AG04450 (cell line): ENCODE measurements around the gene POLR2J. TPM values are rescaled to one million over a fixed set of nuclear protein-coding genes. Genes with fewer than 3 reads are reported as not detected.

Source experiments
- CTCF ChIA-PET: fragments of 300-600, 350-600 bp; formaldehyde crosslinking; extraction: SDS; loops from one replicate; lab custom pipeline; 2022; ENCODE audit warnings: antibody characterized with exemption, inconsistent platforms; lab: Charles Lee
- POLR2A ChIA-PET: fragments of 350-600 bp; formaldehyde crosslinking; extraction: SDS; loops from one replicate; lab custom pipeline; 2021; ENCODE audit warnings: antibody characterized with exemption, inconsistent platforms; lab: Yijun Ruan, JAX
- DNase-seq: peaks from one replicate; pipeline ENCODE4 v3.0.0-alpha.2; 2011; ENCODE audit warnings: low read depth, low spot score
- H3K27ac ChIP-seq: one replicate; pipeline ENCODE4 v1.5.1; 2012; ENCODE audit warnings: low read depth, low read length, control low read depth
- H3K27me3 ChIP-seq: one replicate; pipeline ENCODE4 v1.6.0; 2012; ENCODE audit warnings: low read length; ENCODE audit not compliant: control insufficient read depth, insufficient read depth
- H3K4me3 ChIP-seq: 2 replicates; pipeline ENCODE4 v1.5.1; 2011; ENCODE audit warnings: mild to moderate bottlenecking, low read depth, low read length, control low read depth
- H3K9me3 ChIP-seq: 2 replicates; pipeline ENCODE4 v1.5.1; 2012; ENCODE audit warnings: low read length; ENCODE audit not compliant: control insufficient read depth, insufficient read depth
- polyA plus RNA-seq: library from polyadenylated mRNA; depleted of rRNA; stranded (reverse); fragments of >200 nt; gene quantifications from 2 replicates; pipeline ENCODE4 v1.2.3, GENCODE V29; 2011
- TF ChIP-seq, protein P1 (sequence below): IDR thresholded peaks from 2 replicates; pipeline ENCODE4 v1.5.1; 2011; ENCODE audit warnings: low read depth, low read length, control low read depth, inconsistent platforms

POLR2J gene
- polyA plus RNA-seq, 1 experiment, result 55.3 TPM

DNA sequence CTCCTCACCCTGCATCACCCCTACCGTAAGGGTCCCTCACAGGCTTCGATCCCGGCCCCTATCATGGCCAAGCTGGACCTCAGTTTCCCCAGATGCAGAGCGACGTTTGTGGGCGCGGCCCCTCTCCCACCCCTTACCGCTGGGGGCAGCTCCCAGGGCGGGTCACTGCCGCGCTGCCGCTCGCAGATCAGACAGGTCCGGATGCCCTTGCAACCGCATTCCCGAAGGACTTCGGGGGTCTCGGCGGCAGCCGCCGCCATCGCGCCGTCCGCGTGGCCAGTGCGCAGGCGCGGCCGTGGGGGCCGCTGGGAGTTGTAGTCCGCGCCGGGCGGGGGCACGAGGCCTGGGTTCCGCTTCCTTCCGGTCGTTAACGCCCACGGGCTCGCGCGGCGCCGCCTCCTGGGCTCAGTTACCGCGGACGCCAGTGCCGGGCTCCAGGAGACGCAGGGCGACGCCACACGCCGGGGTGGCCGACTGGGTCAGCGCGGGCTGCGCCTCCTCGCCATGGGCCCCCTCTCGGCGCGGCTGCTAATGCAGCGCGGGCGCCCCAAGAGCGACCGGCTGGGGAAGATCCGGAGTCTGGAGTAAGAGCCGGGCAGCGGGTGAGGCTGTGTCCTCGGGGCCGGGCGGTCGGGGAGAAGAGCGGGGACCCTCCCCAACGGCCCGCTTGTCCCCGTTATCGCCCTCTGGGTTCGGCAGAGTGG is 14.0 kb downstream of the POLR2J start, which contains the start of the genes ALKBH4 and LRWD1:
TSS of gene ALKBH4 (minus strand) at position 287 of the 704 bp plus-strand sequence. CDS start at position 260, 27 bp downstream.
TSS of gene LRWD1 (plus strand) at position 408 of the 704 bp plus-strand sequence. CDS start at position 505, 97 bp downstream.
- TF ChIP-seq, protein P1, sequence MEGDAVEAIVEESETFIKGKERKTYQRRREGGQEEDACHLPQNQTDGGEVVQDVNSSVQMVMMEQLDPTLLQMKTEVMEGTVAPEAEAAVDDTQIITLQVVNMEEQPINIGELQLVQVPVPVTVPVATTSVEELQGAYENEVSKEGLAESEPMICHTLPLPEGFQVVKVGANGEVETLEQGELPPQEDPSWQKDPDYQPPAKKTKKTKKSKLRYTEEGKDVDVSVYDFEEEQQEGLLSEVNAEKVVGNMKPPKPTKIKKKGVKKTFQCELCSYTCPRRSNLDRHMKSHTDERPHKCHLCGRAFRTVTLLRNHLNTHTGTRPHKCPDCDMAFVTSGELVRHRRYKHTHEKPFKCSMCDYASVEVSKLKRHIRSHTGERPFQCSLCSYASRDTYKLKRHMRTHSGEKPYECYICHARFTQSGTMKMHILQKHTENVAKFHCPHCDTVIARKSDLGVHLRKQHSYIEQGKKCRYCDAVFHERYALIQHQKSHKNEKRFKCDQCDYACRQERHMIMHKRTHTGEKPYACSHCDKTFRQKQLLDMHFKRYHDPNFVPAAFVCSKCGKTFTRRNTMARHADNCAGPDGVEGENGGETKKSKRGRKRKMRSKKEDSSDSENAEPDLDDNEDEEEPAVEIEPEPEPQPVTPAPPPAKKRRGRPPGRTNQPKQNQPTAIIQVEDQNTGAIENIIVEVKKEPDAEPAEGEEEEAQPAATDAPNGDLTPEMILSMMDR, result no peak
- CTCF ChIA-PET, result interaction anchor here (0.7 kb wide), 1 partner anchor 8 kb away, joined by 4 read pairs; no protein-coding TSS in a partner anchor
- POLR2A ChIA-PET, result interaction anchor here (0.6 kb wide), 1 partner anchor 55 kb away, joined by 5 read pairs; no protein-coding TSS in a partner anchor
- peak; percentile 67 for DNase-seq
- Histone ChIP-seq H3K27me3 (no peaks in the 10 kb centered on the region), H3K9me3 (no peaks in the 10 kb centered on the region; the same call in 1 of the 2 replicates), H3K4me3 (peak within 1 kb of the TSS; percentile 98), H3K27ac (peak within 1 kb of the TSS; percentile 1)

DNA sequence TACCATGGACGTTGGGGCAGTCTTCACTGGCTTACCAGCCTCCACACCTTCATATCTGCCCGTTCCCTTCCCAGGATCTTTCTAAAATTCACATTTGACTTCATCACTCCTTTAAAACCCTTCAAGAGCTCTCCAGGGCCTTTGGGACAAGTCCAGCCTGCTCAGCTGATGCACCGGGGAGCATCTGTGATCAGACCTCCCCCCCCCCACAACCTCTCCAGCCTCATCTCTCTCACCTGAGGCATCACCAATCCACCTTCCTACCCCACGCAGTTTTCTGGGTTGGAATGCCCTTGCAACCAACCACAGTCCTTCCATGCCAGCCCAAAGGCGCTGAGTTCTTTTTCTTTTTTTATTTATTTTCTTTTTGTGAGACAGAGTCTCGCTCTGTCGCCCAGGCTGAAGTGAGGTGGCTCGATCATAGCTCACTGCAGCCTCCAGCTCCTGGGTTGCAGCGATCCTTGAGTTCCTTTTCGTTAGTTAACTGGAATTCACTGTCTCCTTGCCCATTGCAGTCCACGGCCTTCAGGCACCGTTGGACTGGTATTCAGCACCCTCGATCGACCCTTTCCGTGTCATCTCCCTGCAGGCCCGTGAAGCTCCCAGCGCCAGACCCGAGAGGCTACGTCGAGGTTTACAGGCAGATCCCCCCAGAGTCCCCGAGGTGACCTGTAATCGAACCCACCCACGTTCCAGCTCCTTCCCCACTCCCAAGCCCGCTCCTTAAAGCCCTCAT is 14.7 kb downstream of the POLR2J start:
- TF ChIP-seq, protein P1, result no peak
- DNase-seq, result no peak
- Histone ChIP-seq H3K27ac (peak overlapping the region; percentile 1), H3K27me3 (no peaks in the 10 kb centered on the region), H3K4me3 (peak overlapping the region; percentile 98), H3K9me3 (no peaks in the 10 kb centered on the region; the same call in 1 of the 2 replicates)
- ChIA-PET POLR2A (no interaction called here), CTCF (no interaction called here)

DNA sequence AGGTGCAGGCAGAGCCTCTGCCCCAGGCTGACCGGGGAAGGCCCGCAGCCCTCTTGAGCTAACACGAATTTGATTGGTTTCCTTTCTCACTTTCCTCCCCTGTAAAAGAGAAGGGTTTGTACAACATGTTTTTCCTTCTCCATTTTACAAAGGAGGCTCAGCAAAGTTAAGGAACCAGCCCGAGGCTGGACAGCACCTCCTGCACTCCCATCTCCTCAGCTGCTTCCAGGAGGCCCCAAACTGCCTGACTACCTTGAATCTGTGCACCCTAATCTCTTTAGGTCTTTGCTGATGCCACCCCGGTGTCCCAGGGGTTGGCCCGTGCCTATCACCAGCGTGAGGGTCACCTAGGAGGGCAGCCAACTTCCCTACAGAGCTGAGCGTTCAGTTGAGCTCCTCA is 18.3 kb downstream of the POLR2J start:
- CTCF ChIA-PET, result no interaction called here
- POLR2A ChIA-PET, result interaction anchor here (0.7 kb wide), 1 partner anchor 11 kb away, joined by 7 read pairs; no protein-coding TSS in a partner anchor
- TF ChIP-seq, protein P1, result no peak

DNA sequence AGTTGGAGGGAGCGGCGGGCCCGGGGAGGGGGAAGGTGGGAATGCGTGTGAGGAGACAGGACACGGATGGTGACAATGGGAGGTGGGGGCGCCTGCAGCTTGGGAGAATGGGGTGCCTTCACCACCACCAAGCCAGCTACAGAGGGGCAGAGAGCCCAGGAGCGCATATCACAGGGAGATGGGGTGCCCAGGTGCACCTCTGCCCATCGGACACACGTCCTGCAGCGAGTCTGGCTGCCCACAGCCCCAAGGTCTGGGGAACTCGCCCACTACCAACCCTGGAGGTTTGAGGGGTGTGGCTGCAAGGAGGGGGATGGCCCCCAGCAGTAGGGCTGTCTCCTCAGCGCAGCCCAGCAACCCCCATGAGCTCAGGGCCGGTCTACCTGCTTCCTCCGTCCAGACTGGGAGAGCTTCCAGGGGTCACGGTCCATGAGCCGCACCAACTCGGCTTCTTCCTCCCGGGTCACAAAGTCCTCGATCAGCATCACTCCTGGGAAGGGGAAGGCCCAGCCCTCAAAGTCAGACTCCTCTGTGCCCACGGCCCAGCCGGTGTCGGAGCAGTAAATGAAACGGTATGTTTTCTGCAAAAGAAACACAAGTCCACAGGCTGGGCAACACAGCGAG is 19.4 kb downstream of the POLR2J start:
- CTCF ChIA-PET, result no interaction called here
- H3K27me3 ChIP-seq, result no peaks in the 10 kb centered on the region
- POLR2A ChIA-PET, result no interaction called here
- no peaks in the 10 kb centered on the region; the same call in 1 of the 2 replicates for H3K9me3 ChIP-seq
- DNase-seq, result no peak
- no peak overlapping the region for H3K4me3 ChIP-seq
- TF ChIP-seq, protein P1, result no peak
- no peak overlapping the region for H3K27ac ChIP-seq

More for the DNA sequence above, 18.3 kb downstream of the POLR2J start:
- no peak for DNase-seq
- no peaks in the 10 kb centered on the region for H3K27me3 ChIP-seq
- no peaks in the 10 kb centered on the region; the same call in 1 of the 2 replicates for H3K9me3 ChIP-seq
- no peak overlapping the region for H3K4me3 ChIP-seq
- no peak overlapping the region for H3K27ac ChIP-seq
